IMR-90 (cell line): Measurements from ENCODE around the gene LEMD1. TPM values are rescaled to one million over a fixed set of nuclear protein-coding genes. Genes with fewer than 3 reads are reported as not detected.

ENCODE experiments used
- ATAC-seq: fragments of 200-7000 bp; cut with Tn5 transposase; 2 replicates; pipeline ENCODE4 v1.9.1; 2020; ENCODE audit warnings: low read depth, mild to moderate bottlenecking, moderate library complexity
- BruUV-seq: library from RNA; stranded (reverse); fragments of 400-500 nt; replicated peaks from 2 replicates; lab custom pipeline; 2021; lab: Mats Ljungman, UMichigan
- CTCF ChIA-PET: fragments of 300-600 bp; formaldehyde crosslinking; extraction: SDS; loops from one replicate; lab custom pipeline; 2021; ENCODE audit warnings: antibody characterized with exemption; lab: Yijun Ruan, JAX
- POLR2A ChIA-PET: fragments of 300-600 bp; sonication (Branson Sonifier 250); formaldehyde crosslinking; loops from one replicate; lab custom pipeline; 2022; ENCODE audit warnings: antibody characterized with exemption; ENCODE audit not compliant: unreplicated experiment; lab: Charles Lee
- DNase-seq: peaks from one replicate; pipeline ENCODE4 v3.0.0; 2013
- H2AFZ ChIP-seq: replicated peaks from 2 replicates; pipeline ENCODE3; 2013; ENCODE audit warnings: low read length, mild to moderate bottlenecking; ENCODE audit not compliant: poor library complexity
- H2AK5ac ChIP-seq: 2 replicates; pipeline ENCODE4 v1.6.1; 2013; ENCODE audit warnings: low read depth, low read length, inconsistent platforms
- H2AK9ac ChIP-seq: replicated peaks from 2 replicates; pipeline ENCODE3; 2013; ENCODE audit warnings: mild to moderate bottlenecking, low read depth, low read length, moderate library complexity; ENCODE audit not compliant: poor library complexity
- H2BK120ac ChIP-seq: 2 replicates; pipeline ENCODE4 v1.6.1; 2013; ENCODE audit warnings: low read depth, low read length, inconsistent platforms
- H2BK15ac ChIP-seq: 3 replicates; pipeline ENCODE4 v1.6.1; 2013; ENCODE audit warnings: low read depth, low read length, inconsistent platforms
- H2BK20ac ChIP-seq: 2 replicates; pipeline ENCODE4 v1.6.1; 2013; ENCODE audit warnings: low read depth, mild to moderate bottlenecking, inconsistent platforms, low read length, moderate library complexity
- H2BK5ac ChIP-seq: 2 replicates; pipeline ENCODE4 v1.6.1; 2013; ENCODE audit warnings: mild to moderate bottlenecking, low read depth, low read length, inconsistent platforms; ENCODE audit not compliant: poor library complexity, severe bottlenecking
- H3K14ac ChIP-seq: replicated peaks from 2 replicates; pipeline ENCODE4 v1.6.1; 2013; ENCODE audit warnings: low read depth, low read length, inconsistent platforms
- H3K18ac ChIP-seq: 2 replicates; pipeline ENCODE4 v1.6.1; 2013; ENCODE audit warnings: low read depth, low read length, control low read depth
- H3K23ac ChIP-seq: 2 replicates; pipeline ENCODE4 v1.6.1; 2013; ENCODE audit warnings: low read depth, low read length, inconsistent platforms
- H3K27ac ChIP-seq: 2 replicates; pipeline ENCODE4 v1.5.1; 2013; ENCODE audit warnings: mild to moderate bottlenecking, control low read depth, low read length; ENCODE audit not compliant: insufficient read depth
- H3K27me3 ChIP-seq: 2 replicates; pipeline ENCODE4 v1.6.1; 2013; ENCODE audit warnings: low read length; ENCODE audit not compliant: control insufficient read depth, insufficient read depth
- H3K36me3 ChIP-seq: 2 replicates; pipeline ENCODE4 v1.6.1; 2013; ENCODE audit warnings: low read length, mixed read lengths; ENCODE audit not compliant: control insufficient read depth, insufficient read depth
- H3K4ac ChIP-seq: 2 replicates; pipeline ENCODE4 v1.6.1; 2013; ENCODE audit warnings: low read depth, low read length, inconsistent platforms
- H3K4me1 ChIP-seq: 2 replicates; pipeline ENCODE4 v1.6.1; 2013; ENCODE audit warnings: low read length, mixed read lengths; ENCODE audit not compliant: control insufficient read depth, insufficient read depth
- H3K4me2 ChIP-seq: 2 replicates; pipeline ENCODE4 v1.6.1; 2013; ENCODE audit warnings: low read depth, mild to moderate bottlenecking, control low read depth, low read length, moderate library complexity
- H3K4me3 ChIP-seq: 2 replicates; pipeline ENCODE4 v1.5.1; 2013; ENCODE audit warnings: low read depth, mild to moderate bottlenecking, control low read depth, low read length, moderate library complexity; ENCODE audit not compliant: insufficient read depth
- H3K56ac ChIP-seq: 2 replicates; pipeline ENCODE4 v1.6.1; 2013; ENCODE audit warnings: low read length, inconsistent platforms; ENCODE audit not compliant: insufficient read depth; ENCODE audit errors: extremely low read depth
- H3K79me1 ChIP-seq, 2 experiments: 2 replicates each; pipeline ENCODE4 v1.6.1; 2013; ENCODE audit warnings: low read length in 2 of 2, inconsistent platforms in 1 of 2, low read depth in 1 of 2
- H3K9ac ChIP-seq: 2 replicates; pipeline ENCODE4 v1.6.1; 2013; ENCODE audit warnings: low read depth, low read length, control low read depth
- H3K9me1 ChIP-seq: 2 replicates; pipeline ENCODE4 v1.6.1; 2013; ENCODE audit warnings: low read length, inconsistent platforms; ENCODE audit not compliant: insufficient read depth
- H3K9me3 ChIP-seq: 2 replicates; pipeline ENCODE4 v1.6.1; 2013; ENCODE audit warnings: low read length; ENCODE audit not compliant: control insufficient read depth, insufficient read depth
- H4K20me1 ChIP-seq: 2 replicates; pipeline ENCODE4 v1.6.1; 2013; ENCODE audit warnings: low read length, inconsistent platforms; ENCODE audit not compliant: insufficient read depth
- H4K5ac ChIP-seq: 2 replicates; pipeline ENCODE4 v1.6.1; 2013; ENCODE audit warnings: mild to moderate bottlenecking, low read depth, low read length, control low read depth
- H4K8ac ChIP-seq, 2 experiments: 2 replicates each; pipeline ENCODE4 v1.6.1; 2013; ENCODE audit warnings: low read depth in 2 of 2, low read length in 2 of 2, control low read depth in 1 of 2, inconsistent platforms in 1 of 2
- H4K91ac ChIP-seq: 2 replicates; pipeline ENCODE4 v1.6.1; 2013; ENCODE audit warnings: low read depth, low read length, inconsistent platforms; ENCODE audit not compliant: insufficient read depth
- BHLHE40 ChIP-seq: fragments of 150-350 bp; IDR thresholded peaks from 2 replicates; pipeline ENCODE4 v1.6.1; 2016; ENCODE audit warnings: mild to moderate bottlenecking, low read depth, low read length
- MXI1 ChIP-seq: IDR thresholded peaks from 2 replicates; pipeline ENCODE4 v1.6.1; 2012; ENCODE audit warnings: low read depth, mild to moderate bottlenecking, low read length, moderate library complexity, borderline replicate concordance
- WGBS, 2 experiments: methylation state at CpG; one replicate each; pipeline versions ENCODE4 v1.1.5 to v1.1.7; 2013; ENCODE audit warnings: missing lambda C conversion rate in 2 of 2; ENCODE audit not compliant: insufficient read length in 1 of 2; ENCODE audit errors: extremely low coverage in 2 of 2; 5-methylcytosine and 5-hydroxymethylcytosine counted together
- dilution Hi-C: fragments of 300-500 bp; cut with HindIII; formaldehyde crosslinking; loops from one replicate; pipeline ENCODE4 v1.14.3; 2018; ENCODE audit warnings: low sequenced_read_pairs; ENCODE audit not compliant: unreplicated experiment
- in situ Hi-C: fragments of 300-500 bp; cut with MboI; formaldehyde crosslinking; loops from 3 replicates; pipeline ENCODE4 v1.14.3; 2019; ENCODE audit warnings: low sequenced_read_pairs, inconsistent platforms, mixed read lengths
- intact Hi-C: fragments of 100-400 bp; cut with micrococcal nuclease; formaldehyde crosslinking; loops from 2 replicates; pipeline ENCODE4 v1.10.0; 2022
- polyA plus RNA-seq, 3 experiments: library from polyadenylated mRNA; depleted of rRNA; stranded (reverse); fragments of >200 nt; gene quantifications; 2 replicates each; pipeline ENCODE4 v1.2.3, GENCODE V29; 2012; ENCODE audit warnings: low replicate concordance in 1 of 3
- total RNA-seq: library from RNA; depleted of rRNA; stranded (reverse); fragments of >200 nt; gene quantifications from 2 replicates; pipeline ENCODE4 v1.2.3, GENCODE V29; 2012

LEMD1 gene
- total and polyA plus RNA-seq, 2 of the 4 experiments (the other 2 are of a cell fraction): not detected

GRCh38 chr1:205344066-205344928, 77.6 kb downstream of the LEMD1 start:
- Histone ChIP-seq H2BK5ac (no peak overlapping the region), H2BK20ac (no peak overlapping the region), H2AK9ac (no peak overlapping the region), H3K27ac (no peak overlapping the region), H4K20me1 (no peaks in the 10 kb centered on the region), H3K4me2 (peak overlapping the region; percentile 65; the same call in 1 of the 2 replicates), H3K23ac (no peak overlapping the region), H2BK120ac (no peak overlapping the region), H3K36me3 (no peaks in the 10 kb centered on the region), H3K9ac (no peak overlapping the region), H3K9me1 (no peaks in the 10 kb centered on the region), H3K9me3 (no peaks in the 10 kb centered on the region; the same call in 1 of the 2 replicates), H3K79me1 (no peaks in the 10 kb centered on the region), H4K8ac (no peak overlapping the region), H2AK5ac (no peak overlapping the region), H3K27me3 (peaks cover 81% of the 10 kb centered on the region), H4K91ac (no peak overlapping the region), H2AFZ (peak overlapping the region; percentile 68), H3K4me3 (no peak overlapping the region; the same call in 1 of the 2 replicates), H3K14ac (no peak overlapping the region), H3K56ac (no peak overlapping the region), H3K4me1 (no peaks in the 10 kb centered on the region), H3K18ac (no peak overlapping the region), H4K5ac (no peak overlapping the region), H2BK15ac (no peak overlapping the region), H3K4ac (no peak overlapping the region)
- ATAC-seq: peak; percentile 60
- 58% methylated on average over 2 of the region's 59 CpGs; no CpG with 5 or more reads in 1 of the 2 experiments for WGBS, 2 experiments
- POLR2A ChIA-PET: no interaction called here
- CTCF ChIA-PET: interaction anchor here (0.9 to 1.8 kb wide), 3 partner anchors 9 to 73 kb away, joined by 3 to 4 read pairs (median 4); no protein-coding TSS in a partner anchor
- dilution Hi-C loops (no loop called here), in situ Hi-C loops (no loop called here), intact Hi-C loops (no loop called here)
- no TSS peak for BruUV-seq
- TF ChIP-seq MXI1 (no peak), BHLHE40 (peak; percentile 12; the same call in 1 of the 2 replicates)
- no peak for DNase-seq
